OCI-LY3 (cell line): Measurements from ENCODE around the gene ASIC1.

Experiments used
- CTCF ChIP-seq: fragments of 200-600, 300-600 bp; sonication (generic); IDR thresholded peaks from 2 replicates; pipeline ENCODE4 v1.5.1; 2014; ENCODE audit warnings: antibody characterized with exemption, low read length, low read depth
- EZH2phosphoT487 ChIP-seq: fragments of 200-600 bp; shearing (Covaris generic); IDR thresholded peaks from 2 replicates; pipeline ENCODE4 v1.6.1; 2018; ENCODE audit warnings: antibody characterized with exemption, mixed run types, low read depth

GRCh38 chr12:50050119-50050385 lies 7.3 kb upstream of the ASIC1 start:
- no peak for TF ChIP-seq CTCF
- TF ChIP-seq EZH2phosphoT487, result no peak
